Measurements from ENCODE around the gene TEX29. TPM values are rescaled to one million over a fixed set of nuclear protein-coding genes. Genes with fewer than 3 reads are reported as not detected.

Gene TEX29
- total RNA-seq, 3 donors from 2014 or later (not counting 1 experiment from before 2014, with no cell fraction given), result not detected

GRCh38 chr13:111325146-111325890 lies 4.9 kb downstream of the TEX29 start:
- 88% methylated on average over 28 of the region's 28 CpGs for WGBS (ENCODE audit: insufficient coverage)
- Mint-ChIP-seq H3K4me3 (no peak overlapping the region), H3K36me3 (no peaks in the 10 kb centered on the region), H3K27me3 (ENCODE audit: low read depth in 2 of 2) (no peaks in the 10 kb centered on the region), H3K9me3 (no peaks in the 10 kb centered on the region), H3K4me1 (no peaks in the 10 kb centered on the region), H3K27ac (no peak overlapping the region)
- no peaks in the 10 kb centered on the region for H3K9me3 ChIP-seq (ENCODE audit: control insufficient read depth, insufficient read depth, low read length)
- ATAC-seq, result no peak
- no peak for TF ChIP-seq CTCF (IDR thresholded peaks at IDR 0.05)
- H3K4me1 ChIP-seq (ENCODE audit: control insufficient read depth, insufficient read depth, low read length), result no peaks in the 10 kb centered on the region
- no peaks in the 10 kb centered on the region for H3K27me3 ChIP-seq (ENCODE audit: control insufficient read depth, insufficient read depth, low read length)
- H3K27ac ChIP-seq (ENCODE audit: low read length), result no peak overlapping the region
- intact Hi-C loops (cut with micrococcal nuclease), result no loop called here
- no peaks in the 10 kb centered on the region for H3K36me3 ChIP-seq (ENCODE audit: control insufficient read depth, insufficient read depth, low read length)
- no peak overlapping the region for H3K4me3 ChIP-seq (ENCODE audit: low read length)
- DNase-seq, result no peak

GRCh38 chr13:111325941-111326620 lies 5.6 kb downstream of the TEX29 start:
- H3K4me3 ChIP-seq (ENCODE audit: low read length), result no peak overlapping the region
- no peaks in the 10 kb centered on the region for H3K4me1 ChIP-seq (ENCODE audit: control insufficient read depth, insufficient read depth, low read length)
- DNase-seq (no peak), ATAC-seq (no peak)
- Mint-ChIP-seq H3K4me3 (no peak overlapping the region), H3K27ac (no peak overlapping the region), H3K4me1 (no peaks in the 10 kb centered on the region), H3K27me3 (ENCODE audit: low read depth in 2 of 2) (no peaks in the 10 kb centered on the region), H3K36me3 (no peaks in the 10 kb centered on the region), H3K9me3 (no peaks in the 10 kb centered on the region)
- TF ChIP-seq CTCF (IDR thresholded peaks at IDR 0.05), result no peak
- no peaks in the 10 kb centered on the region for H3K36me3 ChIP-seq (ENCODE audit: control insufficient read depth, insufficient read depth, low read length)
- H3K27me3 ChIP-seq (ENCODE audit: control insufficient read depth, insufficient read depth, low read length), result no peaks in the 10 kb centered on the region
- H3K27ac ChIP-seq (ENCODE audit: low read length), result no peak overlapping the region
- no peaks in the 10 kb centered on the region for H3K9me3 ChIP-seq (ENCODE audit: control insufficient read depth, insufficient read depth, low read length)
- intact Hi-C loops (cut with micrococcal nuclease), result no loop called here
- 89% methylated on average over 37 of the region's 37 CpGs for WGBS (ENCODE audit: insufficient coverage)

DNA sequence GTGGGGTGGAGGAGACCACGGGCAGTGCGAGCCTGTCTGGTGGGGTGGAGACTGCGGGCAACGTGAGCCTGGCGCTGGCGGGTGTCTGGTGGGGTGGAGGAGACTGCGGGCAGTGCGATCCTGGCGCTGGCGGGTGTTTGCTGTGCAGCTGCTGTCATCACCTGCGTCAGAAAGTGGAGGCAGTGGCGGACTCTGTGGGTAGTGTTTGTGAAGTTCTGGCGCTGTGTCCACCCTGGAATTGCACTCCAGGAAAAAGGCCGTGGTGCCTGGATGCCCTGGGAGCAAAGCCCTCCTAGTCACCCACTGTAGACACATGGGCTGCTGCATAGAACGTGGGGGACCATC lies 6.2 kb downstream of the TEX29 start:
- no peaks in the 10 kb centered on the region for H3K36me3 Mint-ChIP-seq
- no peaks in the 10 kb centered on the region for H3K36me3 ChIP-seq (ENCODE audit: control insufficient read depth, insufficient read depth, low read length)
- H3K9me3 Mint-ChIP-seq, result no peaks in the 10 kb centered on the region
- no peaks in the 10 kb centered on the region for H3K9me3 ChIP-seq (ENCODE audit: control insufficient read depth, insufficient read depth, low read length)
- H3K27me3 Mint-ChIP-seq (ENCODE audit: low read depth in 2 of 2), result no peaks in the 10 kb centered on the region
- ATAC-seq (no peak), DNase-seq (no peak)
- H3K4me1 Mint-ChIP-seq, result no peaks in the 10 kb centered on the region
- no peak for TF ChIP-seq CTCF (IDR thresholded peaks at IDR 0.05)
- no peak overlapping the region for H3K27ac Mint-ChIP-seq
- no peak overlapping the region for H3K4me3 ChIP-seq (ENCODE audit: low read length)
- H3K27ac ChIP-seq (ENCODE audit: low read length), result no peak overlapping the region
- no peaks in the 10 kb centered on the region for H3K27me3 ChIP-seq (ENCODE audit: control insufficient read depth, insufficient read depth, low read length)
- WGBS (ENCODE audit: insufficient coverage), result 90% methylated on average over 15 of the region's 15 CpGs
- no peak overlapping the region for H3K4me3 Mint-ChIP-seq
- H3K4me1 ChIP-seq (ENCODE audit: control insufficient read depth, insufficient read depth, low read length), result no peaks in the 10 kb centered on the region
- intact Hi-C loops (cut with micrococcal nuclease), result no loop called here
